ENCODE results near the gene CCDC33. TPM values are rescaled to one million over a fixed set of nuclear protein-coding genes. Genes with fewer than 3 reads are reported as not detected.

The CCDC33 gene
- total and polyA plus RNA-seq, 2 donors (not counting 1 experiment from before 2014, with no cell fraction given), result not detected

DNA sequence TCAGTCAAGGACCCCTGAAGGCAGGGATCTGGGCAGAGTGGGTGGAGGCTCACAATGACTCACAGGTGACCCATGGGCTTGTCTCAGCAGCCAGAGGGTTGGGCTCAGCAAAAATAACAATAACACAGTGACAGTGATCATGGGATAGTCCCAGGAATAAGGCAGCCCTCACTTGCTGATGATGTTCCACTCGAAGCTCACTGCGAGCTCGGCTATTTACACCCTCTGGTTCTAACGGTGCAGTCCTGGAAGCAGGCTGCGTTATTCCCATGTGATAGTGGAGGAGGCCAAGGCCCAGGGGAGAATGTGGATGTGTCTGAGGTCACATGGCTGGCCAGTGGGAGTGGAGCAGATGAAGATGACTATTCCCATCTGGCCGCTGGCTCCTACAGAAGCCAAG, 16.2 kb downstream of the CCDC33 start:
- Histone ChIP-seq H3K79me2 (ENCODE audit: control insufficient read depth, insufficient read depth, low read length) (no peaks in the 10 kb centered on the region), H3K4me3 (ENCODE audit: control extremely low read depth in 1 of 5, extremely low read depth in 1 of 5, insufficient read depth in 1 of 5, low read depth in 2 of 5, low read length in 4 of 5) (no peak overlapping the region), H4K20me1 (ENCODE audit: control insufficient read depth, insufficient read depth, low read length, poor library complexity, severe bottlenecking) (no peaks in the 10 kb centered on the region), H3K27me3 (replicated peaks in 1 of 4; ENCODE audit: control extremely low read depth in 1 of 4, control insufficient read depth in 3 of 4, insufficient read depth in 4 of 4, low read length in 3 of 4) (no peaks in the 10 kb centered on the region), H3K36me3 (replicated peaks in 1 of 2; ENCODE audit: control extremely low read depth in 1 of 2, control insufficient read depth in 1 of 2, extremely low read depth in 1 of 2, insufficient read depth in 2 of 2, low read length in 1 of 2) (no peaks in the 10 kb centered on the region), H3K4me1 (ENCODE audit: control insufficient read depth in 2 of 2, insufficient read depth in 2 of 2, low read length in 2 of 2) (no peaks in the 10 kb centered on the region), H3K9me3 (ENCODE audit: control extremely low read depth in 1 of 3, control insufficient read depth in 2 of 3, insufficient read depth in 1 of 3, low read length in 2 of 3) (no peaks in the 10 kb centered on the region), H3K9ac (ENCODE audit: low read length) (no peak overlapping the region), H3K4me2 (replicated peaks; ENCODE audit: low read depth, low read length, poor library complexity, severe bottlenecking) (no peak overlapping the region), H2AFZ (ENCODE audit: insufficient read depth, low read depth, low read length, poor library complexity, severe bottlenecking) (no peak overlapping the region), H3K27ac (ENCODE audit: low read length in 2 of 2) (no peak overlapping the region)
- H3K27me3 Mint-ChIP-seq, result peaks cover 15% of the 10 kb centered on the region
- POLR2A ChIA-PET, result no interaction called here
- no peak overlapping the region for H3K4me3 Mint-ChIP-seq
- intact Hi-C loops (cut with micrococcal nuclease), result no loop called here
- H3K27ac Mint-ChIP-seq, result no peak overlapping the region
- CTCF ChIA-PET, result no interaction called here
- no peak for TF ChIP-seq EZH2 (IDR thresholded peaks at IDR 0.05; ENCODE audit: borderline replicate concordance, insufficient read depth, low read depth, low read length, poor library complexity, severe bottlenecking)
- TF ChIP-seq, protein P1, sequence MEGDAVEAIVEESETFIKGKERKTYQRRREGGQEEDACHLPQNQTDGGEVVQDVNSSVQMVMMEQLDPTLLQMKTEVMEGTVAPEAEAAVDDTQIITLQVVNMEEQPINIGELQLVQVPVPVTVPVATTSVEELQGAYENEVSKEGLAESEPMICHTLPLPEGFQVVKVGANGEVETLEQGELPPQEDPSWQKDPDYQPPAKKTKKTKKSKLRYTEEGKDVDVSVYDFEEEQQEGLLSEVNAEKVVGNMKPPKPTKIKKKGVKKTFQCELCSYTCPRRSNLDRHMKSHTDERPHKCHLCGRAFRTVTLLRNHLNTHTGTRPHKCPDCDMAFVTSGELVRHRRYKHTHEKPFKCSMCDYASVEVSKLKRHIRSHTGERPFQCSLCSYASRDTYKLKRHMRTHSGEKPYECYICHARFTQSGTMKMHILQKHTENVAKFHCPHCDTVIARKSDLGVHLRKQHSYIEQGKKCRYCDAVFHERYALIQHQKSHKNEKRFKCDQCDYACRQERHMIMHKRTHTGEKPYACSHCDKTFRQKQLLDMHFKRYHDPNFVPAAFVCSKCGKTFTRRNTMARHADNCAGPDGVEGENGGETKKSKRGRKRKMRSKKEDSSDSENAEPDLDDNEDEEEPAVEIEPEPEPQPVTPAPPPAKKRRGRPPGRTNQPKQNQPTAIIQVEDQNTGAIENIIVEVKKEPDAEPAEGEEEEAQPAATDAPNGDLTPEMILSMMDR (IDR thresholded peaks at IDR 0.05), result no peak
- no peak for ATAC-seq (ENCODE audit: low read depth)
- DNase-seq, result no peak
- H3K4me1 Mint-ChIP-seq, result no peaks in the 10 kb centered on the region
- no peaks in the 10 kb centered on the region for H3K9me3 Mint-ChIP-seq (ENCODE audit: insufficient read depth)
- WGBS (ENCODE audit: insufficient coverage), result 95% methylated on average over 3 of the region's 6 CpGs

DNA sequence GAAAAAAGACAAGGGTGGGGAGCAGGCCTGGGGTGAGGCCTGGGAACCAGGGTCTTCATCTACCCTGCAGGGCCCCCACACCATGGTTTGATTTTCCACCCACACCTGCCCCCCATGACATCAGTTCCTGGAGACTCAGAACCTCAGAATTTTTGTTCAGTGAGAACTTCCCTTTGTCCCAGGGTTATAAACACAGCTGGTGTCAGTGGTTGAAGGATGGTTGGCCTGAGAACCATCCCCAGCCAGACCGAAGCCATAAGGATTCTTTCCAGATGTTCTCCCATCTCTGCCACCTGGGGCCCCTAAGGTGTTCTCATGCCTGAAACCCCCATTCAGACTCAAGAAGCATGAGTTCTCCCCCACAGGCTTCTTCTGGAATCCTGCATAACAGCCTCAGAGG, 16.6 kb downstream of the CCDC33 start:
- Histone ChIP-seq H3K4me3 (ENCODE audit: control extremely low read depth in 1 of 5, extremely low read depth in 1 of 5, insufficient read depth in 1 of 5, low read depth in 2 of 5, low read length in 4 of 5) (no peak overlapping the region), H3K36me3 (replicated peaks in 1 of 2; ENCODE audit: control extremely low read depth in 1 of 2, control insufficient read depth in 1 of 2, extremely low read depth in 1 of 2, insufficient read depth in 2 of 2, low read length in 1 of 2) (no peaks in the 10 kb centered on the region), H2AFZ (ENCODE audit: insufficient read depth, low read depth, low read length, poor library complexity, severe bottlenecking) (no peak overlapping the region), H3K27ac (ENCODE audit: low read length in 2 of 2) (no peak overlapping the region), H4K20me1 (ENCODE audit: control insufficient read depth, insufficient read depth, low read length, poor library complexity, severe bottlenecking) (no peaks in the 10 kb centered on the region), H3K4me2 (replicated peaks; ENCODE audit: low read depth, low read length, poor library complexity, severe bottlenecking) (no peak overlapping the region), H3K9ac (ENCODE audit: low read length) (no peak overlapping the region), H3K27me3 (replicated peaks in 1 of 4; ENCODE audit: control extremely low read depth in 1 of 4, control insufficient read depth in 3 of 4, insufficient read depth in 4 of 4, low read length in 3 of 4) (no peaks in the 10 kb centered on the region), H3K9me3 (ENCODE audit: control extremely low read depth in 1 of 3, control insufficient read depth in 2 of 3, insufficient read depth in 1 of 3, low read length in 2 of 3) (no peaks in the 10 kb centered on the region), H3K79me2 (ENCODE audit: control insufficient read depth, insufficient read depth, low read length) (no peaks in the 10 kb centered on the region), H3K4me1 (ENCODE audit: control insufficient read depth in 2 of 2, insufficient read depth in 2 of 2, low read length in 2 of 2) (no peaks in the 10 kb centered on the region)
- no peak for ATAC-seq (ENCODE audit: low read depth)
- intact Hi-C loops (cut with micrococcal nuclease), result no loop called here
- no peaks in the 10 kb centered on the region for H3K4me1 Mint-ChIP-seq
- peaks cover 14% of the 10 kb centered on the region for H3K27me3 Mint-ChIP-seq
- CTCF ChIA-PET, result no interaction called here
- POLR2A ChIA-PET, result no interaction called here
- TF ChIP-seq, protein P1 (IDR thresholded peaks at IDR 0.05), result no peak
- TF ChIP-seq EZH2 (IDR thresholded peaks at IDR 0.05; ENCODE audit: borderline replicate concordance, insufficient read depth, low read depth, low read length, poor library complexity, severe bottlenecking), result no peak
- DNase-seq, result no peak
- H3K27ac Mint-ChIP-seq, result no peak overlapping the region
- H3K9me3 Mint-ChIP-seq (ENCODE audit: insufficient read depth), result no peaks in the 10 kb centered on the region
- H3K4me3 Mint-ChIP-seq, result no peak overlapping the region
- WGBS (ENCODE audit: insufficient coverage), result 90% methylated on average over 1 of the region's 1 CpG
